Glomerular visceral epithelial cell (primary cell): ENCODE data around the gene CCDC169.

Experiments
- DNase-seq: peaks from one replicate; pipeline ENCODE4 v3.0.0-alpha.2; 2016; ENCODE audit errors: extremely low spot score

The CCDC169 gene

GRCh38 chr13:36244073-36244472 lies 53.5 kb downstream of the CCDC169 start:
- DNase-seq, result no peak

DNA sequence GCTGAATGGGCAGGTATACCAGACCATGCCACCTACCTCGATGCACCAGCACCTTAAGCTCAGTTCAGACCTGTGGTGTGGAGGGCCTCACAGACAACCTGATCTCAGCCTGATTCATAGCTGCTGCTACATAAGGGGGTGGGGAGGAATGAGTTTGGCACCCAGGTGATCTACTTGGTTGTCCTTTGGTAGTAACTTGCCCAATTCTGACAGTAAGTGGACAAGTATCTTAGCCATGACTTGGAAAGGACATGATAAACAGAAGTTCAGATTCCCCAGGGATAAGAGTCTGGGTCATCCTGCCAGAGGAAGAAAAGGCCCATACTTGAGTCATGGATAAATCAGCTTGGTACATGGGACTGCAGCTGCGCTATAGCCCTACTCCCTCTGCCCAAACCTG lies 54.9 kb downstream of the CCDC169 start:
- DNase-seq, result no peak

- DNase-seq, result no peak
Measured at GRCh38 chr13:36231236-36231635, 66.4 kb downstream of the CCDC169 start.

DNA sequence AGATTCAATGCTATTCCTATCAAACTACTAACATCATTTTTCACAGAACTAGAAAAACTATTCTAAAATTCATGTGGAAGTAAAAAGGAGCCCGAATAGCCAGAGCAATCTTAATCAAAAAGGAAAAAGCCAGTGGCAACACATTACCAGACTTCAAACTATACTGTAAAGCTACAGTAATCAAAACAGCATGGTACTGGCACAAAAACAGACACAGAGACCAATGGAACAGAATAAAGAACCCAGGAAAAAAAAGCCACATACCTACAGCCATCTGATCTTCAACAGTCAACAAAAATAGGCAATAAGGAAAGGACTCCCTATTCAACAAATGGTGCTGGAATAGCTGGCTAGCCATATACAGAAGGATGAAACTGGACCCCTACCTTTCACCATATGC lies 72.9 kb downstream of the CCDC169 start:
- no peak for DNase-seq

DNA sequence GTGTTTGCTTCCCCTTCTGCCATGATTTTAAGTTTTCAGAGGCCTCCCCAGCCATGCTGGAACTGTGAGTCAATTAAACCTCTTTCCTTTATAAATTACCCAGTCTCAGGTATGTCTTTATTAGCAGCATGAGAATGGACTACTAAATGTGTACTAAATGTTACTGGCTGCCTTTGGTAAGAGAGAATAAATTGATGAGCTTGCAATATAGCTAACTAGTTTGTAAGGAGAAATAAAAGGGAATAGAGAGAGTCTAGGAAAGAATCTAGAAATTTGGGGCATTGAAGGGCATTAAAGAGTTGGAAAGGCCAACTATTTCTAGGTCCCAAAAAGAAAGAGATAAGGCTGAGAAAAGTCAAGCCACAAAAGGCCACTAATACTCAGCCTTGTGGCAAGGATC lies 77.7 kb downstream of the CCDC169 start:
- DNase-seq, result no peak

GRCh38 chr13:36217456-36217855 lies 80.2 kb downstream of the CCDC169 start:
- no peak for DNase-seq

- no peak for DNase-seq
Measured at GRCh38 chr13:36214163-36214921, 83.3 kb downstream of the CCDC169 start, which contains the start of gene SOHLH2. TSS of gene SOHLH2 (minus strand) at chr13:36214556. CDS start at chr13:36214526, 30 bp downstream.

GRCh38 chr13:36212789-36213188 lies 84.8 kb downstream of the CCDC169 start:
- DNase-seq, result no peak

- DNase-seq, result no peak
Measured at GRCh38 chr13:36211567-36211966, 86.0 kb downstream of the CCDC169 start.

DNA sequence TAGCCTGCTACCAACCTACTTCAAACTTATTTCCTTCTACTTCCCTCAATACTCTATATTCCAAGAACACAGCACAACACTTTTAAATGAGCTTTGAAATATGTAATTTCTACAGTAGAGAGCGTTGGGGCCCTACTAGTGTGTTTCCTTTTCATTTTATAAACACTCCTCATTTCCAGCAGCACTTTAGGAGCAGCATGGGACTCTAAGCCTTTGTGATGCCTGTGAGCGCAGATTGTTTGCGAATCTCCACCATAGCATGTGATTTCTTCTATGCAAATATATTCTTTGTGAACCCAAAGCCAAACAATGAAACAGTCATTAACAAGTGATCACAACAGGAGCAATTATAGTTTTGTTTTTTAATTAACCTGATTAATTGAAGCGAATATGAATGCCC lies 86.9 kb downstream of the CCDC169 start:
- no peak for DNase-seq

- no peak for DNase-seq
Measured at GRCh38 chr13:36207672-36208071, 89.9 kb downstream of the CCDC169 start.

- no peak for DNase-seq
Measured at GRCh38 chr13:36193151-36193855, 104.3 kb downstream of the CCDC169 start.

GRCh38 chr13:36192166-36192565 lies 105.4 kb downstream of the CCDC169 start:
- no peak for DNase-seq

- no peak for DNase-seq
Measured at GRCh38 chr13:36190771-36191170, 106.8 kb downstream of the CCDC169 start.

GRCh38 chr13:36188441-36188840 lies 109.2 kb downstream of the CCDC169 start:
- DNase-seq, result no peak

DNA sequence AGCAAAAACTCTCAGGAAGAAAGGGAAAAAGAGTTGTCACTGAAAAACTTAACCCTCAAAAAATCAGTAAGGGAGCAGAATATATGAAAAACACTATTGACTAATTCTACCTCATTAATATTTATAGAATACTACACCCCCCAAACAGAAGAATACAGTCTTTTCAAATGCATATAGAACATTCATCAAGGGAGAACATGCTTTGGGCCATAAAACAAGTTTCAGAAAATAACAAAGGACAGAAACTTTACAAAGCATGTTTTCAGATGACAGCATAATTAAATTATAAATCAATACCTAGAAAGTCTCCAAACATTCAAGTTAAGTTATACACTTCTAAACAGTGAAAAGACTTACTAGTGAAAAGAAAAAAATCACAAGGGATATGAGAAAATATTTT lies 113.7 kb downstream of the CCDC169 start:
- DNase-seq, result no peak
